Cardiac muscle cell (in vitro differentiated cells and primary cell): Measurements from ENCODE around the gene GIPC1. TPM values are rescaled to one million over a fixed set of nuclear protein-coding genes. Genes with fewer than 3 reads are reported as not detected.

Source experiments
- DNase-seq, 2 donors: peaks; one replicate each; pipeline versions ENCODE4 v3.0.0 to v3.0.0-alpha.2; 2010 to 2017; ENCODE audit warnings: low read depth in 1 of 2, low spot score in 1 of 2
- H3K27ac ChIP-seq: fragments of 200-600 bp; sonication (generic); 2 replicates; pipeline ENCODE4 v1.5.1; 2016
- H3K27me3 ChIP-seq: fragments of 200-600 bp; sonication (generic); 2 replicates; pipeline ENCODE4 v1.6.0; 2016; ENCODE audit warnings: control low read depth
- H3K36me3 ChIP-seq: fragments of 200-600 bp; sonication (generic); 2 replicates; pipeline ENCODE4 v1.5.1; 2016; ENCODE audit warnings: control low read depth
- H3K4me1 ChIP-seq: fragments of 200-600 bp; sonication (generic); 2 replicates; pipeline ENCODE4 v1.8.1; 2017; ENCODE audit warnings: low read depth, mild to moderate bottlenecking, mixed run types
- H3K4me3 ChIP-seq: fragments of 200-600 bp; sonication (generic); 2 replicates; pipeline ENCODE4 v1.5.1; 2016; ENCODE audit warnings: mild to moderate bottlenecking
- H3K9me3 ChIP-seq: fragments of 200-600 bp; sonication (generic); 2 replicates; pipeline ENCODE4 v1.5.1; 2017; ENCODE audit warnings: low read depth, mild to moderate bottlenecking, control low read depth
- CTCF ChIP-seq: IDR thresholded peaks from 2 replicates; pipeline ENCODE4 v1.5.1; 2012; ENCODE audit warnings: low read depth, mild to moderate bottlenecking, low read length
- polyA plus RNA-seq: library from polyadenylated mRNA; unstranded; fragments of >200 nt; fragmentation: Nextera tagmentation; extraction: Ambion mirVana; gene quantifications from 2 replicates; pipeline ENCODE4 v1.2.1, GENCODE V29; 2016
- total RNA-seq: library from RNA; depleted of rRNA; stranded (reverse); fragments of >200 nt; gene quantifications from 2 replicates; pipeline ENCODE4 v1.2.3, GENCODE V29; 2016

Gene GIPC1
- total and polyA plus RNA-seq, 2 experiments from 2014 or later: 133 to 145 TPM

- no peak for TF ChIP-seq CTCF
- H3K4me3 ChIP-seq: no peak overlapping the region
- no peaks in the 10 kb centered on the region for H3K9me3 ChIP-seq
- H3K27ac ChIP-seq: no peak overlapping the region
- H3K27me3 ChIP-seq: no peaks in the 10 kb centered on the region
- no peaks in the 10 kb centered on the region for H3K4me1 ChIP-seq
- H3K36me3 ChIP-seq: peaks cover 42% of the 10 kb centered on the region
- no peak for DNase-seq
Observed at GRCh38 chr19:14450168-14450874, 45.6 kb downstream of the GIPC1 start.

- H3K4me3 ChIP-seq: no peak overlapping the region
- DNase-seq: no peak
- TF ChIP-seq CTCF: no peak
- H3K9me3 ChIP-seq: no peaks in the 10 kb centered on the region
- no peaks in the 10 kb centered on the region for H3K27me3 ChIP-seq
- no peak overlapping the region for H3K27ac ChIP-seq
- peaks cover 46% of the 10 kb centered on the region for H3K36me3 ChIP-seq
- no peaks in the 10 kb centered on the region for H3K4me1 ChIP-seq
Observed at GRCh38 chr19:14449321-14449720, 46.6 kb downstream of the GIPC1 start.

- H3K4me1 ChIP-seq: no peaks in the 10 kb centered on the region
- TF ChIP-seq CTCF: no peak
- no peak overlapping the region for H3K4me3 ChIP-seq
- H3K9me3 ChIP-seq: no peaks in the 10 kb centered on the region
- no peak overlapping the region for H3K27ac ChIP-seq
- DNase-seq: no peak
- H3K27me3 ChIP-seq: no peaks in the 10 kb centered on the region
- peaks cover 54% of the 10 kb centered on the region for H3K36me3 ChIP-seq
Observed at GRCh38 chr19:14446336-14447036, 49.4 kb downstream of the GIPC1 start.

GRCh38 chr19:14443632-14444216 is 52.2 kb downstream of the GIPC1 start:
- Histone ChIP-seq H3K4me3 (no peak overlapping the region), H3K9me3 (no peaks in the 10 kb centered on the region), H3K4me1 (no peaks in the 10 kb centered on the region), H3K27me3 (no peaks in the 10 kb centered on the region), H3K27ac (no peak overlapping the region), H3K36me3 (peaks cover 39% of the 10 kb centered on the region)
- no peak for TF ChIP-seq CTCF
- no peak for DNase-seq

GRCh38 chr19:14442891-14443631 is 52.9 kb downstream of the GIPC1 start:
- no peaks in the 10 kb centered on the region for H3K9me3 ChIP-seq
- no peak for TF ChIP-seq CTCF
- H3K4me3 ChIP-seq: no peak overlapping the region
- H3K27ac ChIP-seq: no peak overlapping the region
- DNase-seq: no peak
- no peaks in the 10 kb centered on the region for H3K27me3 ChIP-seq
- H3K36me3 ChIP-seq: peaks cover 34% of the 10 kb centered on the region
- no peaks in the 10 kb centered on the region for H3K4me1 ChIP-seq
